ENCODE data around the gene HOXA5. TPM values are rescaled to one million over a fixed set of nuclear protein-coding genes. Genes with fewer than 3 reads are reported as not detected.
A peak's percentile ranks its signal among the peaks of the same experiment; 100 is the strongest.

The HOXA5 gene
- total and polyA plus RNA-seq, 10 of the 15 experiments (the other 5 are each of a cell fraction or from before 2014, with no cell fraction given): 0.05 to 0.13 TPM; not detected in 8

GRCh38 chr7:27095897-27096767 lies 47.3 kb downstream of the HOXA5 start, which contains the start of gene HOXA1 (continued):
- no peak for TF ChIP-seq HSF1 (IDR thresholded peaks at IDR 0.05; ENCODE audit: low read depth, low read length)
- TF ChIP-seq E2F8 (IDR thresholded peaks at IDR 0.05; ENCODE audit: low read depth, partially characterized antibody): no peak
- 0 out of 2 replicates have a peak, but pooled peaks have one; percentile 10 for TF ChIP-seq CREM (IDR thresholded peaks at IDR 0.05; ENCODE audit: low read depth)
- TF ChIP-seq SP1 (IDR thresholded peaks at IDR 0.05; ENCODE audit: low read depth, low read length): no peak
- TF ChIP-seq ZBTB40 (IDR thresholded peaks at IDR 0.05; ENCODE audit: borderline replicate concordance): no peak
- TF ChIP-seq TARDBP (IDR thresholded peaks at IDR 0.05; ENCODE audit: borderline replicate concordance): no peak
- no peak for TF ChIP-seq SMAD5 (IDR thresholded peaks at IDR 0.05; ENCODE audit: low read depth)
- no peak for TF ChIP-seq PAX8 (IDR thresholded peaks at IDR 0.05)
- no peak for TF ChIP-seq STAT1 (conservative IDR thresholded peaks at IDR 0.05)
- TF ChIP-seq NFYB (IDR thresholded peaks at IDR 0.05; ENCODE audit: insufficient read depth, low read depth, low read length): peak; percentile 76; the same call in 1 of the 2 replicates
- TF ChIP-seq JUNB (IDR thresholded peaks at IDR 0.05): peak; percentile 37
- no peak for TF ChIP-seq ZNF687 (IDR thresholded peaks at IDR 0.05)
- no peak for TF ChIP-seq TCF12 (IDR thresholded peaks at IDR 0.05; ENCODE audit: low read depth, low read length)
- TF ChIP-seq SRF (IDR thresholded peaks at IDR 0.05; ENCODE audit: low read depth in 2 of 2, low read length in 2 of 2): no peak
- TF ChIP-seq TCF7 (IDR thresholded peaks at IDR 0.05; ENCODE audit: borderline replicate concordance): no peak
- peak; percentile 39 for TF ChIP-seq HDAC6 (IDR thresholded peaks at IDR 0.05; ENCODE audit: unreplicated experiment)
- TF ChIP-seq IRF4 (IDR thresholded peaks at IDR 0.05; ENCODE audit: low read depth, low read length): no peak
